ENCODE results near the gene FCAMR.

GRCh38 chr1:206909161-206909882 lies 60.9 kb downstream of the FCAMR start:
- TF ChIP-seq CTCF (IDR thresholded peaks at IDR 0.05), result peak; percentile 8
- TF ChIP-seq EZH2 (IDR thresholded peaks at IDR 0.05; ENCODE audit: borderline replicate concordance, insufficient read depth, low read depth, low read length, poor library complexity, severe bottlenecking), result no peak
